ENCODE data around the gene ALS2CL.
"Not testable (repeated sequence)": the region's sequence is repeated elsewhere in the genome, so short reads cannot be mapped to it uniquely, and the experiment has no call there.

The ALS2CL gene

GRCh38 chr3:46704346-46704745 is 10.9 kb upstream of the ALS2CL start:
- DNase-seq (ENCODE audit: low spot score), result not testable (repeated sequence)

- DNase-seq (ENCODE audit: low spot score), result no peak
These were observed 9.6 kb upstream of the ALS2CL start for GRCh38 chr3:46703013-46703520.

- no peak for DNase-seq (ENCODE audit: low spot score)
These were observed 8.9 kb upstream of the ALS2CL start for GRCh38 chr3:46702246-46703012.

GRCh38 chr3:46701181-46701939 is 7.9 kb upstream of the ALS2CL start, which contains the start of gene TMIE:
Gene TMIE (plus strand): TSS chr3:46701392. CDS start chr3:46701488, 96 bp downstream.
- peak; percentile 54 for DNase-seq (ENCODE audit: low spot score)

GRCh38 chr3:46700772-46701171 is 7.3 kb upstream of the ALS2CL start:
- no peak for DNase-seq (ENCODE audit: low spot score)

- no peak for DNase-seq (ENCODE audit: low spot score)
These were observed 6.4 kb upstream of the ALS2CL start for GRCh38 chr3:46699676-46700523.

GRCh38 chr3:46695962-46696894 is 2.7 kb upstream of the ALS2CL start:
- no peak for DNase-seq (ENCODE audit: low spot score)

- no peak for DNase-seq (ENCODE audit: low spot score)
These were observed 1.9 kb upstream of the ALS2CL start for GRCh38 chr3:46695177-46695961.

- no peak for DNase-seq (ENCODE audit: low spot score)
These were observed 1.0 kb upstream of the ALS2CL start for GRCh38 chr3:46694520-46694919.

GRCh38 chr3:46693892-46694226 is 380 bp upstream of the ALS2CL start:
- DNase-seq (ENCODE audit: low spot score), result no peak

GRCh38 chr3:46692566-46692990 is 901 bp downstream of the ALS2CL start:
- no peak for DNase-seq (ENCODE audit: low spot score)

GRCh38 chr3:46690798-46691197 is 2.7 kb downstream of the ALS2CL start:
- DNase-seq (ENCODE audit: low spot score), result no peak

GRCh38 chr3:46685446-46685845 is 8.0 kb downstream of the ALS2CL start:
- no peak for DNase-seq (ENCODE audit: low spot score)

GRCh38 chr3:46684891-46685290 is 8.6 kb downstream of the ALS2CL start:
- no peak for DNase-seq (ENCODE audit: low spot score)

- DNase-seq (ENCODE audit: low spot score), result no peak
These were observed 10.5 kb downstream of the ALS2CL start for GRCh38 chr3:46682974-46683373.

- no peak for DNase-seq (ENCODE audit: low spot score)
These were observed 11.5 kb downstream of the ALS2CL start for GRCh38 chr3:46681856-46682540.

- DNase-seq (ENCODE audit: low spot score), result no peak
These were observed 12.1 kb downstream of the ALS2CL start for GRCh38 chr3:46681387-46681786.

GRCh38 chr3:46680298-46680826 is 13.1 kb downstream of the ALS2CL start:
- DNase-seq (ENCODE audit: low spot score), result no peak

- no peak for DNase-seq (ENCODE audit: low spot score)
These were observed 13.8 kb downstream of the ALS2CL start for GRCh38 chr3:46679681-46680080.

All from D341Med (cell line).